Kasumi-1 (cell line): ENCODE data around the gene TUT1.
A peak's percentile ranks its signal among the peaks of the same experiment; 100 is the strongest.

Experiments
- DNase-seq, 2 experiments: peaks; one replicate each; lab custom pipeline; 2025; lab: John Stamatoyannopoulos, UW

TUT1 gene

GRCh38 chr11:62540804-62541701 is 50.3 kb downstream of the TUT1 start:
- no peak for DNase-seq

DNA sequence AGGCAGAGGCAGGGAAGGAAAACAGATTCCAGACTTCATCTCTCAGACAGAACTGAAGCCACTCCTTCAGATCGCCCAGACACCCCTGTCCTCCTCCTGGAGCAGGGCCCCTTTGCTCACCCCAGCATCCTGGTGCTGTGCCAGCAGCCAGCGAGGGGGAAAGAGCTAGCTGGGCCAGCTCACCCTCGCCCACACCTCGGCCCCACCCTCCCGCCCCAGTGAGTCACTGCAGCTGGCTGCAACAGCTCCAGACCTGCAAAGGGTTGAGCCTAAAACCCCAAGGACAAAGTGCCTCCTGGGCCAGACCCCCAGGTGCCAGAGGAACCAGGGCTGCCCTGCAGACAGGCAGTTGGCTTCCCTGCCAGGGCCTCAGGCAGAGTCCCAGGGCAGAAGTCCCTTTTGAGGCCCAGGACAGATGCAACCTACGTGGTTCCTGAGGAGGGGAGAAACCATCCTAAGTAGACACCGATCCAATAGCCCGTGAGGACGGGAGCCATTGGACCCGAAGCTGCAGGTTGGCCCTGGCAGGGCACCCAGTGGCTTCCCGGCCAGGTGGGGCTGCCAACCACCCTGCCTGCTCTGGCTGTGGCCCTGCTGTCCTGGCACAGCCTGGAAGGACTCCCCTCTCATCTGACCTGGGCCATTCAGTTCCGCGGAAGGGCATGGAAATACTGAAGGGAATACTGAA is 51.9 kb downstream of the TUT1 start:
- DNase-seq: peak; percentile 6 to 17

- DNase-seq: no peak
These were observed 52.7 kb downstream of the TUT1 start for GRCh38 chr11:62538470-62539237.

- DNase-seq: no peak
These were observed 54.9 kb downstream of the TUT1 start for GRCh38 chr11:62536301-62536957.

DNA sequence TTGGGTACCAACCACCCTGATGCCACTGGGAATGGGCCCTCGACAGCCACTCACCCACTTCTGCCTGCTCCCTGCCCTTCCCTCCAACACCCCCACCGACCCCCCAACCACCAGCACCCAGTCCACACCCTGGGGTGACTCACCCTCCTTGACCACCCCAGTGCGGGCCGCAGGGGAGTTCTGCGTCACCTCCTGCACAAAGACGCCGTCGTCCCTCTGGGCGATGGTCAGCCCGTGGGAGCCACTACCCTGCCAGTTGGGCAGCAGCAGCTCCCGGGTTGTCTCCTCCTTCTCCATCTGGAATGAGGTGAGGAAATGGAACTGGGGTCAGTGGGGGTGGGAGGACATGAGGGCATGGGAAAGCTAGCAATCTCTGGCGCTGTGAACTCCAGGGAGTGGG is 55.5 kb downstream of the TUT1 start:
- no peak for DNase-seq

DNA sequence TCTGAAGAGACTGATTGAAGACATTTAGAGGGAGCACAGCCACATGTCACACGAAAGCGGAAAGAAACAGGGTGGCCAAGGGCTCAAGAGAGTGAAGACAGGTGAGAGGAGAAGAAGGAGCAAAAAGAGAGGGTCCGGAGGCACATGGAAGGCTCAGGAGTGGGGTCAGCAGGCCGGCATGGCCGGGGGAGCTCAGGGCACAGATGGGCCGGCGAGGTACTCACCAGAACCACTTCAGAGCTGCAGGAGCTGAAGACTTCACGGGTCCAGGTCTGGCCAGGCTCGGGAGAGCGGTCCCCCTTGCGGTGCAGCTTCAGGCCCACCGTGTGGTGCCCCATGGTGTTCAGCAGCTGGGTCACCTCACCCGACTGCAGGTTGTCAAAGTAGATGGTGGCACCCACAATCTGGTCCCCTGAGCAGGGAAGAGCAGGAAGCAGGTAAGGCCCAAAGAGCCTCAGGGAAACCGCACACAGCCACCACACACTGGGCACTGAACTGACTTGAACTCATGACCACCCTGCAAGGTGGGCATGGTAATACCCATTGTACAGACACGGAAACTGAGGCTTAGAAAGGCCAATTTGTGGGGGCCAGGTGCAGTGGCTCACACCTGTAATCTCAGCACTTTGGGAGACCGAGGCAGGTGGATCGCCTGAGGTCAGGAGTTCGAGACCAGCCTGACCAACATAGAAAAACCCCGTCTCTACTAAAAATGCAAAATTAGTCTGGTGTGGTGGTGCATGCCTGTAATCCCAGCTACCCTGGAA is 56.4 kb downstream of the TUT1 start:
- DNase-seq: no peak

DNA sequence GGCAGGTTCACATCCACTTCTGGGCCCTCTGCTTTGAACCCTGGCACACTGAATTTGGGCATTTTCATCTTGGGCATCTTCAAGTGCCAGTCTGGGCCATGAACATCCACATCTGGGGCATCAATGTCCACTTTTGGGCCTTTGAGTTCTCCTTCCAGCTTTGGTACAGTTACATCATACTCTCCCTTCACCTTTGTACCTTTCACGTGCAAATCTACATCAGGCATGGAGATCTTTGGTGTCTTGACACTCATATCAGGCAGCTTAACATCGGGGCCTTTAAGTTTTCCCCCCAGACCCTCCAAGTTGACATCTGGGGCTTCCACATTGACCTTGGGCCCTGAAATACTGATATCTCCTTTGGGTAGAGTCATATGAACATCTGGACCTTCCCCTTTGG is 59.2 kb downstream of the TUT1 start:
- DNase-seq: no peak
